H9 (cell line): ENCODE data around the gene XPNPEP2. TPM values are rescaled to one million over a fixed set of nuclear protein-coding genes. Genes with fewer than 3 reads are reported as not detected.
A peak's percentile ranks its signal among the peaks of the same experiment; 100 is the strongest.

Experiments
- DNase-seq: peaks from one replicate; pipeline ENCODE4 v3.0.0-alpha.2; 2017
- H2AFZ ChIP-seq: one replicate; pipeline ENCODE4 v1.6.1; 2013; ENCODE audit warnings: mild to moderate bottlenecking, low read length, control low read depth, moderate library complexity
- H2AK5ac ChIP-seq: 2 replicates; pipeline ENCODE4 v1.6.1; 2013; ENCODE audit warnings: low read length, control low read depth, mixed read lengths; ENCODE audit not compliant: insufficient read length
- H2BK120ac ChIP-seq: one replicate; pipeline ENCODE4 v1.6.1; 2013; ENCODE audit warnings: low read depth, mild to moderate bottlenecking, low read length, control low read depth, inconsistent platforms; ENCODE audit not compliant: poor library complexity, severe bottlenecking
- H2BK12ac ChIP-seq: 2 replicates; pipeline ENCODE4 v1.6.1; 2013; ENCODE audit warnings: low read length, control low read depth, mixed read lengths, low read depth; ENCODE audit not compliant: insufficient read length
- H2BK15ac ChIP-seq: 2 replicates; pipeline ENCODE4 v1.6.1; 2013; ENCODE audit warnings: low read depth, low read length, control low read depth
- H2BK20ac ChIP-seq: one replicate; pipeline ENCODE4 v1.6.1; 2013; ENCODE audit warnings: low read depth, mild to moderate bottlenecking, low read length, control low read depth, inconsistent platforms; ENCODE audit not compliant: poor library complexity, severe bottlenecking
- H2BK5ac ChIP-seq: 2 replicates; pipeline ENCODE4 v1.6.1; 2013; ENCODE audit warnings: low read length, control low read depth, mixed read lengths; ENCODE audit not compliant: insufficient read length
- H3K14ac ChIP-seq: 2 replicates; pipeline ENCODE4 v1.6.1; 2013; ENCODE audit warnings: low read length, control low read depth; ENCODE audit not compliant: insufficient read depth
- H3K18ac ChIP-seq: 2 replicates; pipeline ENCODE4 v1.6.1; 2013; ENCODE audit warnings: low read depth, mild to moderate bottlenecking, mixed read lengths, low read length, control low read depth; ENCODE audit not compliant: insufficient read length
- H3K23ac ChIP-seq: 2 replicates; pipeline ENCODE4 v1.6.1; 2013; ENCODE audit warnings: low read length, control low read depth, mixed read lengths, low read depth; ENCODE audit not compliant: insufficient read length
- H3K23me2 ChIP-seq: 2 replicates; pipeline ENCODE4 v1.6.1; 2013; ENCODE audit warnings: low read depth, mild to moderate bottlenecking, mixed read lengths, low read length, control low read depth; ENCODE audit not compliant: insufficient read length, poor library complexity, severe bottlenecking
- H3K27ac ChIP-seq: 2 replicates; pipeline ENCODE4 v1.5.1; 2013; ENCODE audit warnings: low read length, control low read depth, mixed read lengths, low read depth; ENCODE audit not compliant: insufficient read length
- H3K27me3 ChIP-seq: 2 replicates; pipeline ENCODE4 v1.6.1; 2013; ENCODE audit warnings: low read length, control low read depth, inconsistent platforms; ENCODE audit not compliant: insufficient read depth
- H3K4ac ChIP-seq: 2 replicates; pipeline ENCODE4 v1.6.1; 2013; ENCODE audit warnings: low read depth, mild to moderate bottlenecking, control low read depth, inconsistent platforms, low read length, moderate library complexity
- H3K4me1 ChIP-seq: 2 replicates; pipeline ENCODE4 v1.6.1; 2013; ENCODE audit warnings: low read length, control low read depth, inconsistent platforms; ENCODE audit not compliant: insufficient read depth
- H3K4me2 ChIP-seq: 2 replicates; pipeline ENCODE4 v1.6.1; 2013; ENCODE audit warnings: low read length, control low read depth, mixed read lengths; ENCODE audit not compliant: insufficient read length, insufficient read depth
- H3K56ac ChIP-seq: 2 replicates; pipeline ENCODE4 v1.6.1; 2013; ENCODE audit warnings: low read depth, mild to moderate bottlenecking, mixed read lengths, low read length, control low read depth; ENCODE audit not compliant: insufficient read length
- H3K79me1 ChIP-seq: 2 replicates; pipeline ENCODE4 v1.6.1; 2013; ENCODE audit warnings: low read depth, mild to moderate bottlenecking, moderate library complexity, low read length, control low read depth, inconsistent platforms; ENCODE audit not compliant: insufficient read depth, poor library complexity, severe bottlenecking
- H3K79me2 ChIP-seq: 2 replicates; pipeline ENCODE4 v1.6.1; 2013; ENCODE audit warnings: low read length, control low read depth, inconsistent platforms; ENCODE audit not compliant: insufficient read depth
- H3K9ac ChIP-seq: 2 replicates; pipeline ENCODE4 v1.6.1; 2013; ENCODE audit warnings: low read length, control low read depth, mixed read lengths; ENCODE audit not compliant: insufficient read length; ENCODE audit errors: extremely low read depth
- H3K9me3 ChIP-seq: one replicate; pipeline ENCODE4 v1.6.1; 2013; ENCODE audit warnings: low read depth, low read length, inconsistent platforms; ENCODE audit not compliant: control insufficient read depth
- H3T11ph ChIP-seq: one replicate; pipeline ENCODE4 v1.6.1; 2013; ENCODE audit warnings: mild to moderate bottlenecking, low read length, control low read depth, inconsistent platforms
- H4K20me1 ChIP-seq: one replicate; pipeline ENCODE4 v1.6.1; 2013; ENCODE audit not compliant: control insufficient read depth, insufficient read length, insufficient read depth
- H4K5ac ChIP-seq: 2 replicates; pipeline ENCODE4 v1.6.1; 2013; ENCODE audit warnings: low read depth, mild to moderate bottlenecking, mixed read lengths, low read length, control low read depth; ENCODE audit not compliant: insufficient read length
- H4K8ac ChIP-seq: replicated peaks from 2 replicates; pipeline ENCODE4 v1.6.1; 2013; ENCODE audit warnings: low read length, control low read depth, mixed read lengths, low read depth; ENCODE audit not compliant: insufficient read length
- H4K91ac ChIP-seq: 2 replicates; pipeline ENCODE4 v1.6.1; 2013; ENCODE audit warnings: low read depth, mild to moderate bottlenecking, moderate library complexity, mixed read lengths, low read length, control low read depth; ENCODE audit not compliant: insufficient read length
- H3K27ac Mint-ChIP-seq, 3 experiments: 2 replicates in 2 of 3; 3 replicates in 1 of 3; pipeline ENCODE4 v1.8.0; 2020 to 2021; ENCODE audit warnings: mixed read lengths in 3 of 3, mild to moderate bottlenecking in 1 of 3, moderate library complexity in 1 of 3
- H3K27me3 Mint-ChIP-seq: 2 replicates; pipeline ENCODE4 v1.8.0; 2021; ENCODE audit warnings: low read depth, mild to moderate bottlenecking, moderate library complexity, mixed read lengths
- H3K36me3 Mint-ChIP-seq, 3 experiments: 2 replicates in 2 of 3; 3 replicates in 1 of 3; pipeline ENCODE4 v1.8.0; 2020 to 2021; ENCODE audit warnings: low read depth in 3 of 3, mixed read lengths in 3 of 3; ENCODE audit not compliant: insufficient read depth in 1 of 3
- H3K4me1 Mint-ChIP-seq, 2 experiments: 2 replicates each; pipeline ENCODE4 v1.8.0; 2020; ENCODE audit warnings: mixed read lengths in 2 of 2
- H3K4me3 Mint-ChIP-seq, 2 experiments: 2 replicates in 1 of 2; 3 replicates in 1 of 2; pipeline ENCODE4 v1.8.0; 2020 to 2021; ENCODE audit warnings: mild to moderate bottlenecking in 2 of 2, mixed read lengths in 2 of 2, moderate library complexity in 1 of 2
- H3K9me3 Mint-ChIP-seq, 2 experiments: 2 replicates in 1 of 2; 3 replicates in 1 of 2; pipeline ENCODE4 v1.8.0; 2020; ENCODE audit warnings: mild to moderate bottlenecking in 2 of 2, mixed read lengths in 2 of 2, moderate library complexity in 1 of 2
- CTCF ChIP-seq: fragments of 200-600 bp; sonication (generic); conservative IDR thresholded peaks from 3 replicates; pipeline ENCODE4 v1.8.0; 2021; ENCODE audit warnings: antibody characterized with exemption, mild to moderate bottlenecking
- WGBS: extraction: QIAGEN DNeasy Blood & Tissue Kit; methylation state at CpG from one replicate; pipeline ENCODE4 v1.1.7; 2013; ENCODE audit warnings: missing lambda C conversion rate, low lambda C conversion rate, mixed read lengths; ENCODE audit not compliant: insufficient read length; ENCODE audit errors: extremely low coverage; 5-methylcytosine and 5-hydroxymethylcytosine counted together
- total RNA-seq: library from RNA; stranded (reverse); gene quantifications from 2 replicates; pipeline ENCODE4 v1.2.1, GENCODE V29; 2021

Gene XPNPEP2
- total RNA-seq, 1 experiment from 2014 or later, result 0.11 TPM

DNA sequence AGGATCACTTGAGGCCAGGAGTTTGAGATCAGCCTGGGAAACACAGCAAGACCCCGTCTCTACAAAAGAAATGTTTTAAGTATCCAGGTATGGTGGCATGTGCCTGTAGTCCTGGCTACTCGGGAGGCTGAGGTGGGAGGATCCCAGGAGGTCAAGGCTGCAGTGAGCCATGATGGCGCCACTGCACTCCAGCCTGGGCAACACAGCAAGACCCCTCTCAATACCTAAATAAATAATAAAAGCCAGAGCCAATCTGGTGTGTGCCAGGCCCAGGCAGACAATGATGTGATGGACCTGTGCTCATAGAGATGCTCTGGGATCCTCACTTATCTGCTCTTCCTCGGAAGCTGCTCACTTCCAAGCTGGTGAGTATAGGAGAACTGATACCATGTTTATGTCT is 22.8 kb downstream of the XPNPEP2 start:
- no peak overlapping the region for H4K8ac ChIP-seq
- WGBS, result no CpG with 5 or more reads among the region's 4 CpGs
- no peaks in the 10 kb centered on the region for H3K79me2 ChIP-seq
- DNase-seq, result no peak
- peaks cover 0 to 55% of the 10 kb centered on the region in 2 experiments; a peak in 2 of 5 replicates for H3K9me3 Mint-ChIP-seq
- H2BK120ac ChIP-seq, result no peak overlapping the region
- H3K4me2 ChIP-seq, result no peak overlapping the region
- H3T11ph ChIP-seq, result no peak overlapping the region
- no peaks in the 10 kb centered on the region for H3K23me2 ChIP-seq
- no peaks in the 10 kb centered on the region for H3K79me1 ChIP-seq
- H3K27me3 ChIP-seq, result no peaks in the 10 kb centered on the region
- H2AK5ac ChIP-seq, result no peak overlapping the region
- 0 out of 2 replicates have a peak, but pooled peaks cover 3% of the 10 kb centered on the region for H3K27me3 Mint-ChIP-seq
- H3K36me3 Mint-ChIP-seq, result no peaks in the 10 kb centered on the region
- H3K18ac ChIP-seq, result no peak overlapping the region
- H4K91ac ChIP-seq, result no peak overlapping the region
- H4K5ac ChIP-seq, result no peak overlapping the region
- H3K4me1 Mint-ChIP-seq, result no peaks in the 10 kb centered on the region
- no peak overlapping the region for H3K23ac ChIP-seq
- H3K27ac Mint-ChIP-seq, result 0 out of 7 replicates have a peak overlapping the region, but pooled peaks of 1 of the 3 experiments have one; percentile 22
- H3K27ac ChIP-seq, result no peak overlapping the region
- H3K56ac ChIP-seq, result no peak overlapping the region
- H3K9me3 ChIP-seq, result no peaks in the 10 kb centered on the region
- no peaks in the 10 kb centered on the region for H4K20me1 ChIP-seq
- H2AFZ ChIP-seq, result no peak overlapping the region
- no peak overlapping the region for H2BK5ac ChIP-seq
- H2BK20ac ChIP-seq, result no peak overlapping the region
- no peak overlapping the region for H3K4ac ChIP-seq
- no peak overlapping the region for H2BK15ac ChIP-seq
- no peak for TF ChIP-seq CTCF
- no peak overlapping the region for H3K9ac ChIP-seq
- no peak overlapping the region; the same call in 1 of the 2 replicates for H3K14ac ChIP-seq
- no peaks in the 10 kb centered on the region for H3K4me1 ChIP-seq
- no peak overlapping the region for H3K4me3 Mint-ChIP-seq
- no peak overlapping the region for H2BK12ac ChIP-seq
